Transverse colon (tissue), 4 donors: ENCODE measurements around the gene SGCA. TPM values are rescaled to one million over a fixed set of nuclear protein-coding genes. Genes with fewer than 3 reads are reported as not detected.
A peak's percentile ranks its signal among the peaks of the same experiment; 100 is the strongest.

Source experiments
- DNase-seq: peaks from one replicate; pipeline ENCODE4 v3.0.0-alpha.2; 2019
- H3K27ac ChIP-seq, 4 donors: fragments of 200-600 bp; sonication (generic); 2 replicates each; pipeline ENCODE4 v1.5.1; 2016 to 2018; ENCODE audit warnings: inconsistent platforms in 4 of 4
- H3K27me3 ChIP-seq: fragments of 200-600 bp; sonication (generic); 2 replicates; pipeline ENCODE4 v1.5.1; 2017; ENCODE audit warnings: inconsistent platforms
- H3K36me3 ChIP-seq, 4 donors: fragments of 200-600 bp; sonication (generic); 2 replicates each; pipeline ENCODE4 v1.5.1; 2017 to 2019; ENCODE audit warnings: inconsistent platforms in 4 of 4
- H3K4me1 ChIP-seq, 4 donors: fragments of 200-600 bp; sonication (generic); 2 replicates each; pipeline ENCODE4 v1.5.1; 2017 to 2020; ENCODE audit warnings: inconsistent platforms in 4 of 4
- H3K4me3 ChIP-seq, 4 donors: fragments of 200-600 bp; sonication (generic); 1 replicate in 1 of 4; 2 replicates in 3 of 4; pipeline versions ENCODE4 v1.5.1 to v1.6.1; 2017 to 2019; ENCODE audit warnings: inconsistent platforms in 4 of 4
- H3K9me3 ChIP-seq, 2 donors: fragments of 200-600 bp; sonication (generic); 2 replicates each; pipeline ENCODE4 v1.5.1; 2017 to 2019; ENCODE audit warnings: inconsistent platforms in 2 of 2
- CTCF ChIP-seq, 5 experiments: fragments of 200-600 bp in 3 of 5; fragments of 450-650 bp in 2 of 5; sonication (generic) in 3 of 5; IDR thresholded peaks; 1 replicate in 2 of 5; 2 replicates in 3 of 5; pipeline ENCODE4 v1.5.1; 2016 to 2017; ENCODE audit warnings: antibody characterized with exemption in 5 of 5, inconsistent platforms in 3 of 5, mild to moderate bottlenecking in 2 of 5, moderate library complexity in 1 of 5
- EP300 ChIP-seq: sonication (generic); formaldehyde crosslinking; IDR thresholded peaks from one replicate; pipeline ENCODE4 v1.6.1; 2017; ENCODE audit warnings: antibody characterized with exemption, low read depth
- POLR2A ChIP-seq: fragments of 450-650 bp; IDR thresholded peaks from one replicate; pipeline ENCODE4 v1.6.1; 2016; ENCODE audit warnings: antibody characterized with exemption, mild to moderate bottlenecking, moderate library complexity
- POLR2AphosphoS5 ChIP-seq, 3 donors: sonication (generic); formaldehyde crosslinking; IDR thresholded peaks; one replicate each; pipeline ENCODE4 v1.6.1; 2016; ENCODE audit warnings: antibody characterized with exemption in 3 of 3
- WGBS, 2 donors: methylation state at CpG; one replicate each; pipeline ENCODE4 v1.1.5; 2018; ENCODE audit warnings: low coverage in 1 of 2; 5-methylcytosine and 5-hydroxymethylcytosine counted together
- in situ Hi-C, 4 donors: fragments of 200-750 bp; cut with MboI; loops; one replicate each; pipeline versions ENCODE4 v1.15.0 to v1.15.1; 2017; ENCODE audit warnings: low sequenced_read_pairs in 3 of 4, low pct_ligation_motif_present in 1 of 4, low pct_unique_long_range_greater_than_20kb in 1 of 4
- intact Hi-C: fragments of 100-400 bp; cut with DNase I; formaldehyde crosslinking; loops from one replicate; pipeline ENCODE4 v1.15.1; 2023; ENCODE audit warnings: low total_unique reads
- total RNA-seq, 4 donors: library from RNA; depleted of rRNA; stranded (reverse); fragments of >200 nt; gene quantifications; one replicate each; pipeline ENCODE4 v1.1.0, GENCODE V29; 2016

Gene SGCA
- total RNA-seq, 4 donors from 2014 or later, result 3.7 to 65.3 (median 7.6) TPM

DNA sequence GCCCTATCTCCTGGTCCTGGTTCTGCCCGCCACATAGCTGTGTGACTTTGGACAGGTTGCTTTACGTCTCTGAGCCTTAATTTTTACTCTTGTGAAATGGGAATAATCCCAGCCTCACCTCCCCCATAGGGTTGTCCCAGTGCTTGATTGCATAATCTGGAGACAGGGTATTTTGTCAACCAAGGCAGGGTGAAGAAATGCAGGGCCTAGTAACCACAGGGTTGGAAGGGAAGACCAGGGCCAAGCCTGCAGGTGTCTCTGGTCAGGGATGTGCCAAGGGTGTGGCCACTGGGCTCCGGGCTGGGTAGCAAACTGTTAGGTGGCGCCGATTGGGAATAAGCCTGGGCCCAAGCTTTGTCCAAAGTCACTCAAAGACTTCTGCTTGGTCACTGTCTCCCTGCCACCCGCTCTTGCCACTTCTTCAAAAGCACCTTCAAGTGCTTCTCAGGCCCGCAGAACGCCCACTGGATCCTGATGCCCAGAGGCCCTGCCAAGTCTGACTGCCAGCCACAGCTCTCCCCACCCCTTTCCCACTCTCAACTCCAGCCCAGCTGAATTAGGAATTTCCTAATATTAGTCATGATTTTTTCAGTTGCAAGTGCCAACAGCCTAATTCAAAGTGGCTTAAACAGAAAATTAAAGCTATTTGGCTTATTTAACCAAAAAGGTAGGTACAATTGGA lies 56.2 kb downstream of the SGCA start:
- Histone ChIP-seq H3K27ac (peak overlapping the region; percentile 14 to 62 (median 46)), H3K4me1 (peaks cover 0 to 31% (median 9%) of the 10 kb centered on the region in 4 donors), H3K27me3 (no peaks in the 10 kb centered on the region), H3K9me3 (no peaks in the 10 kb centered on the region), H3K4me3 (no peak overlapping the region), H3K36me3 (no peaks in the 10 kb centered on the region)
- TF ChIP-seq POLR2AphosphoS5 (IDR thresholded peaks at IDR 0.05) (no peak), CTCF (IDR thresholded peaks at IDR 0.05) (no peak), EP300 (no peak), POLR2A (no peak)
- in situ Hi-C loops, result no loop called here
- WGBS, 2 donors, result 73 to 100% methylated on average over 2 to 8 of the region's 8 CpGs
- DNase-seq, result no peak
- intact Hi-C loops, result no loop called here

GRCh38 chr17:50222922-50223321 lies 57.1 kb downstream of the SGCA start:
- Histone ChIP-seq H3K4me3 (no peak overlapping the region), H3K27me3 (no peaks in the 10 kb centered on the region), H3K27ac (peak overlapping the region in 2 of 4 donors; percentile 44 to 62), H3K9me3 (no peaks in the 10 kb centered on the region), H3K4me1 (peaks cover 0 to 31% (median 8%) of the 10 kb centered on the region in 4 donors), H3K36me3 (no peaks in the 10 kb centered on the region)
- no peak for TF ChIP-seq EP300
- no peak for TF ChIP-seq POLR2AphosphoS5 (IDR thresholded peaks at IDR 0.05)
- no peak for TF ChIP-seq CTCF (IDR thresholded peaks at IDR 0.05)
- no peak for TF ChIP-seq POLR2A
- in situ Hi-C loops, result no loop called here
- no peak for DNase-seq
- 74 to 89% methylated on average over 5 to 6 of the region's 6 CpGs for WGBS, 2 donors
- intact Hi-C loops, result no loop called here

Other genes starting within 250 kb of the SGCA start
- not detected for gene DLX4, start 196.8 kb upstream of the SGCA start, total RNA-seq
- not detected for gene DLX3, start 170.8 kb upstream of the SGCA start, total RNA-seq
- 100 to 1,000 TPM; 147 to 294 (median 171) TPM for gene ITGA3, start 109.9 kb upstream of the SGCA start, total RNA-seq
- 100 to 1,000 TPM in 3 of 4 donors, 10 to 100 TPM in 1; 84.6 to 292 (median 136) TPM for gene PDK2, start 70.7 kb upstream of the SGCA start, total RNA-seq
- gene SAMD14, start 35.8 kb upstream of the SGCA start, total RNA-seq, result 1 to 10 TPM in 1 of 4 donors, under 1 TPM in 2, not detected in 1; 0.14 to 1.8 (median 0.32) TPM
- gene PPP1R9B, start 15.3 kb upstream of the SGCA start, total RNA-seq, result 10 to 100 TPM; 19.0 to 29.9 (median 27.7) TPM
- gene COL1A1, start 35.6 kb downstream of the SGCA start, total RNA-seq, result 100 to 1,000 TPM in 2 of 4 donors, 10 to 100 TPM in 2; 13.0 to 210 (median 79.8) TPM
- 1 to 10 TPM in 2 of 4 donors, not detected in 2; 1.9 to 3.7 TPM for gene TMEM92, start 108.5 kb downstream of the SGCA start, total RNA-seq
- gene XYLT2, start 180.1 kb downstream of the SGCA start, total RNA-seq, result 10 to 100 TPM; 21.3 to 27.3 (median 22.0) TPM
- 10 to 100 TPM in 3 of 4 donors, 1 to 10 TPM in 1; 4.9 to 97.5 (median 46.9) TPM for gene MRPL27, start 207.2 kb downstream of the SGCA start, total RNA-seq
- gene EME1, start 207.2 kb downstream of the SGCA start, total RNA-seq, result 1 to 10 TPM in 2 of 4 donors, not detected in 2; 1.4 to 1.6 TPM
- gene LRRC59, start 231.5 kb downstream of the SGCA start, total RNA-seq, result 10 to 100 TPM; 45.0 to 96.9 (median 64.4) TPM